ENCODE measurements around the gene CFAP45.

Gene CFAP45

DNA sequence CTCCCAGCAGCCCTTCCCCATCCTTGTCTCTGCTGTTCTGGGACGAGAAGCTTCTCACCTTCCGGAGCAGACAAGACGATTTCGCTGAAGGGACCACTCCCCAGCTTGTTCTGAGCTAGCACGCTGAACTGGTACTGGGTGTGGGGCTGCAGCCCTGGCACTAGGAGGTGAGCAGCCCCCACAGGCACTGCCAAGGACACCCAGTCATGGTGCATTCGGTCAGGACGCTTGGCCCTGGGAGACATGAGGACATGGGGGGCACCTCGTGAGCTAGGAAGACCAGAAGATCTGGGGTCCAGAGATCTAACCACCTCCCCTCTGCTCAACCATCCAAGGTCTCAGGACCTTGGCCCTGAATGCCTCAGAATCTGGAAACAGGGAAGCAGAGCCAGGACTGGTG, 30.7 kb upstream of the CFAP45 start:
- DNase-seq (ENCODE audit: insufficient read length, low spot score) (no peak), FAIRE-seq (no peak)
- TF ChIP-seq, protein P1, sequence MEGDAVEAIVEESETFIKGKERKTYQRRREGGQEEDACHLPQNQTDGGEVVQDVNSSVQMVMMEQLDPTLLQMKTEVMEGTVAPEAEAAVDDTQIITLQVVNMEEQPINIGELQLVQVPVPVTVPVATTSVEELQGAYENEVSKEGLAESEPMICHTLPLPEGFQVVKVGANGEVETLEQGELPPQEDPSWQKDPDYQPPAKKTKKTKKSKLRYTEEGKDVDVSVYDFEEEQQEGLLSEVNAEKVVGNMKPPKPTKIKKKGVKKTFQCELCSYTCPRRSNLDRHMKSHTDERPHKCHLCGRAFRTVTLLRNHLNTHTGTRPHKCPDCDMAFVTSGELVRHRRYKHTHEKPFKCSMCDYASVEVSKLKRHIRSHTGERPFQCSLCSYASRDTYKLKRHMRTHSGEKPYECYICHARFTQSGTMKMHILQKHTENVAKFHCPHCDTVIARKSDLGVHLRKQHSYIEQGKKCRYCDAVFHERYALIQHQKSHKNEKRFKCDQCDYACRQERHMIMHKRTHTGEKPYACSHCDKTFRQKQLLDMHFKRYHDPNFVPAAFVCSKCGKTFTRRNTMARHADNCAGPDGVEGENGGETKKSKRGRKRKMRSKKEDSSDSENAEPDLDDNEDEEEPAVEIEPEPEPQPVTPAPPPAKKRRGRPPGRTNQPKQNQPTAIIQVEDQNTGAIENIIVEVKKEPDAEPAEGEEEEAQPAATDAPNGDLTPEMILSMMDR (IDR thresholded peaks at IDR 0.05; ENCODE audit: insufficient read depth, missing control alignments) = no peak

DNA sequence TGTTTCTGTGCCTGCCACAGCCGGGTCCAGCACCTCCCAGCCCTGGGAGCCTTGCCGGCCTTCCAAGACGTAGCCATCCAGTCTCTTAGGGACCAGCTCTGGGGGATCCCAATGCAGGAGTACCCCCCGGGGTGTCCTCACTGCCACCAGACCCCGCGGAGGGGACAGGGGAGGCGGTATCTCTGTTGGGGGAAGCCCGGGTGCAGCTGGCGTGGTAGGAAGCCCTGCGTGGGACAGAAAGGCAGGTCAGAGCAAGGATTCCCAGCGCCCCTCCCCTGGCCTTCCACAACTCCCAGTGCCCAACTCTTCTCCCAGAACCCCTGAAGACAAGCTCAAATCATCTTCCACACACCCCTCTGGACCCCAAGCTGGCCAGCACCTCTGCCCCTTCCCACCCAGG, 30.3 kb upstream of the CFAP45 start:
- FAIRE-seq (no peak), DNase-seq (ENCODE audit: insufficient read length, low spot score) (no peak)
- TF ChIP-seq, protein P1 (IDR thresholded peaks at IDR 0.05; ENCODE audit: insufficient read depth, missing control alignments) = no peak

- FAIRE-seq = no peak
- DNase-seq (ENCODE audit: insufficient read length, low spot score) = no peak
- TF ChIP-seq, protein P1 (IDR thresholded peaks at IDR 0.05; ENCODE audit: insufficient read depth, missing control alignments) = no peak
Measured at GRCh38 chr1:159929155-159930051, 29.4 kb upstream of the CFAP45 start.

GRCh38 chr1:159928491-159929050, 28.6 kb upstream of the CFAP45 start:
- TF ChIP-seq, protein P1 (IDR thresholded peaks at IDR 0.05; ENCODE audit: insufficient read depth, missing control alignments) = no peak

GRCh38 chr1:159927849-159928431, 28.0 kb upstream of the CFAP45 start:
- TF ChIP-seq, protein P1 (IDR thresholded peaks at IDR 0.05; ENCODE audit: insufficient read depth, missing control alignments) = no peak
- FAIRE-seq = no peak
- DNase-seq (ENCODE audit: insufficient read length, low spot score) = no peak

More at GRCh38 chr1:159928491-159929050, 28.6 kb upstream of the CFAP45 start:
- FAIRE-seq (no peak), DNase-seq (ENCODE audit: insufficient read length, low spot score) (peak; percentile 14)

DNA sequence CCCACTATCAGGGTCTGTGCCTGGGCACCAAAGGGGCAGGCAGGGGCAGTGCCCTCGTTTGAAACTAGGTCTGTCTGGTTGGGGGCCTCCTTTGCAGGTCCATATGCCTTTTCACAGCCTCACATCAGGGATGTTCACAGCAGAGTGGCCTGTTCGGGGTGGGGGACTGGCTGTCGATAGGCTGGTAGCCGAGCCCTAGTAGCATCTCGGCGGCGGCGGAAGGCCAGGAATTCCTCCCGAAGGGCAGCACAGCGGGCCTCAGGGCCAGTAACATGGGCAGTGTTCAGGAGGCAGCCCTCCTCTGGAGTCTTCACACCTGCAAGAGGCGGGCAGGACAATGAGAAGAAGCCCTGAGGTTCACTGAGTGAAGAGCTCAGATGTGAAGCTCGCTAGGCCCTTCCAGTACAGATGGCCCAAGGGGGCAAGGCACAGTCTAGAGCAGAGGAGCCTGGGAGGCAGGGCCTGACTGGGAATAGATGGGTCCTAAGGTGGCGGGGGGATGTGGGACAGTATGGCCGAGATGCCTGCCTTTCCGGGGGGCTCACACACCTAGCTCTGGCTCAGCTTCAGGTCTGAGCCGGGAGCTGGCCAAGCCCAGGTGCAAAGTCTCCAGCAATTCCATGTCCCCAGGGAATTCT, 27.4 kb upstream of the CFAP45 start:
- DNase-seq (ENCODE audit: insufficient read length, low spot score) = no peak
- TF ChIP-seq, protein P1 (IDR thresholded peaks at IDR 0.05; ENCODE audit: insufficient read depth, missing control alignments) = no peak
- no peak for FAIRE-seq
